ENCODE data around the gene RARRES2.
"Not testable (repeated sequence)": the region's sequence is repeated elsewhere in the genome, so short reads cannot be mapped to it uniquely, and the experiment has no call there.

Gene RARRES2

GRCh38 chr7:150341263-150342120 lies at the start of gene RARRES2:
TSS of gene RARRES2 (minus strand) at chr7:150341629. CDS start at chr7:150340609, 1,020 bp downstream.
- DNase-seq (ENCODE audit: low read depth) = no peak
- no peak within 1 kb of the TSS for H3K4me3 ChIP-seq (ENCODE audit: low read depth, low read length)
- no peak for TF ChIP-seq CTCF (IDR thresholded peaks at IDR 0.05; ENCODE audit: low read depth, low read length, missing control alignments)

GRCh38 chr7:150390205-150390604 lies 48.8 kb upstream of the RARRES2 start:
- no peak for TF ChIP-seq CTCF (IDR thresholded peaks at IDR 0.05; ENCODE audit: low read depth, low read length, missing control alignments)
- H3K4me3 ChIP-seq (ENCODE audit: low read depth, low read length) = no peak overlapping the region

GRCh38 chr7:150389532-150389816 lies 48.0 kb upstream of the RARRES2 start:
- no peak for TF ChIP-seq CTCF (IDR thresholded peaks at IDR 0.05; ENCODE audit: low read depth, low read length, missing control alignments)
- H3K4me3 ChIP-seq (ENCODE audit: low read depth, low read length) = no peak overlapping the region
- no peak for DNase-seq (ENCODE audit: low read depth)

More at GRCh38 chr7:150390205-150390604, 48.8 kb upstream of the RARRES2 start:
- no peak for DNase-seq (ENCODE audit: low read depth)

- DNase-seq (ENCODE audit: low read depth) = no peak
- no peak for TF ChIP-seq CTCF (IDR thresholded peaks at IDR 0.05; ENCODE audit: low read depth, low read length, missing control alignments)
- no peak overlapping the region for H3K4me3 ChIP-seq (ENCODE audit: low read depth, low read length)
Measured at GRCh38 chr7:150388709-150389531, 47.5 kb upstream of the RARRES2 start.

GRCh38 chr7:150388306-150388705 lies 46.9 kb upstream of the RARRES2 start:
- no peak overlapping the region for H3K4me3 ChIP-seq (ENCODE audit: low read depth, low read length)
- no peak for DNase-seq (ENCODE audit: low read depth)
- no peak for TF ChIP-seq CTCF (IDR thresholded peaks at IDR 0.05; ENCODE audit: low read depth, low read length, missing control alignments)

- H3K4me3 ChIP-seq (ENCODE audit: low read depth, low read length); DNase-seq (ENCODE audit: low read depth): not testable (repeated sequence)
Measured at GRCh38 chr7:150385884-150386283, 44.5 kb upstream of the RARRES2 start.

GRCh38 chr7:150385302-150385723 lies 43.9 kb upstream of the RARRES2 start:
- no peak for DNase-seq (ENCODE audit: low read depth)
- no peak overlapping the region for H3K4me3 ChIP-seq (ENCODE audit: low read depth, low read length)
- TF ChIP-seq CTCF (IDR thresholded peaks at IDR 0.05; ENCODE audit: low read depth, low read length, missing control alignments) = no peak
